HepG2 (cell line): ENCODE measurements around the gene TEX14. TPM values are rescaled to one million over a fixed set of nuclear protein-coding genes. Genes with fewer than 3 reads are reported as not detected.

Experiments used
- ATAC-seq: fragments of 200-7000 bp; cut with Tn5 transposase; 3 replicates; pipeline ENCODE4 v1.9.1; 2020; ENCODE audit warnings: mild to moderate bottlenecking, moderate library complexity
- BruUV-seq: library from RNA; stranded (reverse); fragments of 400-500 nt; replicated peaks from 2 replicates; lab custom pipeline; 2021; lab: Mats Ljungman, UMichigan
- CTCF ChIA-PET: fragments of 300-600 bp; formaldehyde crosslinking; extraction: SDS; loops from one replicate; lab custom pipeline; 2021; ENCODE audit warnings: low total read pairs, inconsistent platforms, low intra/inter-chr PET ratio; lab: Yijun Ruan, JAX
- POLR2A ChIA-PET: fragments of 350-600 bp; sonication (Branson Sonifier 250); formaldehyde crosslinking; loops from one replicate; lab custom pipeline; 2020; ENCODE audit warnings: antibody characterized with exemption, inconsistent platforms; lab: Yijun Ruan, JAX
- DNase-seq: peaks from one replicate; pipeline ENCODE4 v3.0.0-alpha.2; 2015; ENCODE audit warnings: low spot score
- FAIRE-seq: peaks from 3 replicates; lab custom pipeline; 2011; peaks lifted over from hg19 to GRCh38; lab: Jason Lieb, UNC
- H2AFZ ChIP-seq: one replicate; pipeline ENCODE4 v1.6.1; 2011; ENCODE audit warnings: low read length, inconsistent platforms
- H3K27ac ChIP-seq: fragments of 300-600 bp; 3 replicates; pipeline ENCODE4 v1.8.0; 2011; ENCODE audit warnings: mixed run types, mild to moderate bottlenecking, mixed read lengths, low read length, inconsistent platforms; ENCODE audit not compliant: insufficient read depth; ENCODE audit errors: extremely low read length
- H3K27me3 ChIP-seq, 2 experiments: fragments of 200-600 bp in 1 of 2; 2 replicates in 1 of 2; 3 replicates in 1 of 2; pipeline versions ENCODE4 v1.6.0 to v1.8.0; 2011; ENCODE audit warnings: low read length in 2 of 2, mild to moderate bottlenecking in 2 of 2, moderate library complexity in 2 of 2, inconsistent platforms in 1 of 2; ENCODE audit not compliant: insufficient read depth in 2 of 2, control insufficient read depth in 1 of 2
- H3K36me3 ChIP-seq, 2 experiments: fragments of 200-600 bp in 1 of 2; replicated peaks in 1 of 2; 2 replicates in 1 of 2; 3 replicates in 1 of 2; pipeline versions ENCODE4 v1.5.1 to v1.8.0; 2011; ENCODE audit warnings: low read length in 2 of 2, inconsistent platforms in 1 of 2; ENCODE audit not compliant: insufficient read depth in 2 of 2, control insufficient read depth in 1 of 2
- H3K4me1 ChIP-seq: 2 replicates; pipeline ENCODE4 v1.5.1; 2012; ENCODE audit warnings: low read length, inconsistent platforms; ENCODE audit not compliant: insufficient read depth
- H3K4me2 ChIP-seq: 2 replicates; pipeline ENCODE4 v1.6.0; 2011; ENCODE audit warnings: low read depth, low read length, inconsistent platforms
- H3K4me3 ChIP-seq, 3 experiments: fragments of 200-600 bp in 1 of 3; sonication (generic), shearing (Covaris generic) in 1 of 3; replicated peaks in 1 of 3; 2 replicates each; pipeline ENCODE4 v1.5.1; 2011 to 2016; ENCODE audit warnings: low read length in 3 of 3, inconsistent platforms in 2 of 3, low read depth in 2 of 3, mild to moderate bottlenecking in 2 of 3, control low read depth in 1 of 3, mixed read lengths in 1 of 3; ENCODE audit not compliant: insufficient read depth in 1 of 3
- H3K79me2 ChIP-seq: one replicate; pipeline ENCODE4 v1.6.1; 2011; ENCODE audit warnings: low read length, inconsistent platforms; ENCODE audit not compliant: insufficient read depth
- H3K9ac ChIP-seq: 2 replicates; pipeline ENCODE4 v1.6.0; 2011; ENCODE audit warnings: mild to moderate bottlenecking, low read depth, low read length, inconsistent platforms; ENCODE audit not compliant: insufficient read depth
- H3K9me3 ChIP-seq: 2 replicates; pipeline ENCODE4 v1.5.1; 2012; ENCODE audit warnings: mild to moderate bottlenecking, low read length
- H4K20me1 ChIP-seq: 2 replicates; pipeline ENCODE4 v1.6.0; 2011; ENCODE audit warnings: inconsistent platforms, mild to moderate bottlenecking, low read length, moderate library complexity; ENCODE audit not compliant: insufficient read depth
- FIP1L1 ChIP-seq: fragments of 200-400 bp; formaldehyde crosslinking; IDR thresholded peaks from 2 replicates; pipeline ENCODE4 v1.6.1; 2018; ENCODE audit warnings: low read depth, mild to moderate bottlenecking, low read length, moderate library complexity, borderline replicate concordance; ENCODE audit not compliant: insufficient read depth
- FOXK2 ChIP-seq: fragments of 450-650 bp; IDR thresholded peaks from 2 replicates; pipeline ENCODE4 v1.6.1; 2016
- PAX8 ChIP-seq: sonication (generic); formaldehyde crosslinking; IDR thresholded peaks from 2 replicates; pipeline ENCODE4 v1.8.0; 2022; ENCODE audit warnings: mild to moderate bottlenecking, missing genetic modification reagents, borderline replicate concordance
- RFX5 ChIP-seq: IDR thresholded peaks from 2 replicates; pipeline ENCODE4 v1.6.1; 2011; ENCODE audit warnings: low read depth, low read length, improper control_type of control experiment
- RORA ChIP-seq: sonication (generic); formaldehyde crosslinking; IDR thresholded peaks from 2 replicates; pipeline ENCODE4 v1.5.0; 2020; ENCODE audit warnings: mild to moderate bottlenecking, missing genetic modification reagents, moderate library complexity
- TP53 ChIP-seq: sonication (generic); formaldehyde crosslinking; conservative IDR thresholded peaks from 2 replicates; pipeline ENCODE4 v1.4.0; 2020; ENCODE audit warnings: missing genetic modification reagents
- ZFP62 ChIP-seq: sonication (generic); formaldehyde crosslinking; IDR thresholded peaks from 2 replicates; pipeline ENCODE4 v1.4.0; 2020; ENCODE audit warnings: missing genetic modification reagents
- ZNF326 ChIP-seq: sonication (generic); formaldehyde crosslinking; IDR thresholded peaks from 2 replicates; pipeline ENCODE4 v1.4.0; 2020; ENCODE audit warnings: missing genetic modification reagents, borderline replicate concordance
- WGBS: methylation state at CpG from one replicate; pipeline ENCODE4 v1.1.6; 2017; ENCODE audit warnings: low lambda C conversion rate; 5-methylcytosine and 5-hydroxymethylcytosine counted together
- in situ Hi-C: cut with HindIII; loops from 2 replicates; pipeline ENCODE4 v1.10.0; 2017; ENCODE audit warnings: low pct_unique_long_range_greater_than_20kb; ENCODE audit not compliant: extremely low pct_ligation_motif_present
- intact Hi-C: fragments of 100-400 bp; cut with micrococcal nuclease; formaldehyde crosslinking; loops from one replicate; pipeline ENCODE4 v1.10.0; 2022; ENCODE audit not compliant: unreplicated experiment
- polyA plus RNA-seq, 8 experiments: library from polyadenylated mRNA; depleted of rRNA in 3 of 8; stranded (reverse) in 7 of 8; unstranded in 1 of 8; fragments of >200 nt; fragmentation: Illumina TruSeq in 4 of 8; extraction: Trizol in 4 of 8; gene quantifications; 2 replicates each; pipeline versions ENCODE4 v1.2.1 to v1.2.3, GENCODE V29; 2011 to 2016; ENCODE audit warnings: low read depth in 4 of 8, missing spikeins in 1 of 8, mixed read lengths in 1 of 8; ENCODE audit not compliant: insufficient read depth in 1 of 8
- total RNA-seq, 5 experiments: library from RNA; depleted of rRNA; stranded (reverse); fragments of >200 nt; fragmentation: Illumina TruSeq; extraction: Trizol; gene quantifications; 2 replicates each; pipeline ENCODE4 v1.2.3, GENCODE V29; 2016; ENCODE audit warnings: low read depth in 1 of 5
- TF ChIP-seq, protein P1 (sequence below): sonication (generic); formaldehyde crosslinking; conservative IDR thresholded peaks from 2 replicates; pipeline ENCODE4 v1.5.0; 2020; ENCODE audit warnings: missing genetic modification reagents
- TF ChIP-seq, protein P2 (sequence below): sonication (generic); formaldehyde crosslinking; IDR thresholded peaks from 2 replicates; pipeline ENCODE4 v1.5.0; 2020; ENCODE audit warnings: mild to moderate bottlenecking, missing genetic modification reagents, moderate library complexity

Gene TEX14
- total and polyA plus RNA-seq, 2 of the 13 experiments (the other 11 are each of a cell fraction or from before 2014, with no cell fraction given): 0.04 to 0.07 TPM

DNA sequence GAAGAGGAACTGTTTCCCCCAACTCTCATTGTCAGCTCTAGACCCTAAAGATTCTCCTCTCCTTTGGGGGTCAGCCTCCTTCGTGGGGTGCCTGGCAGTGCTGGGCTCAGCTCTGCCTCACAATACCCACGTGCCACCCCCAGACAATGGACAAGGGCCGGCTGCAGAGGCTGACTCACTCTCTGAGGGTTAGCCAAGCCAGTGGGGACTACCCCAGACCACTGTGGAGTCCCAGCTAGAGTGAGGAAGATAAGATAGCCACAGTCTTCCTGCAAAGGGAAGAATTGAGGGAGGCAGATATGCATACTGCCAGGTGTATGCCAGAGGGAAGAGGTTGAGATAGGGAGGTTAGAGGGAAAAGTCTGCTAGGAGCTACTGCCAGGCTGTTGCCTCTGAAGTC is 163.9 kb downstream of the TEX14 start (continued):
- TF ChIP-seq, protein P1, sequence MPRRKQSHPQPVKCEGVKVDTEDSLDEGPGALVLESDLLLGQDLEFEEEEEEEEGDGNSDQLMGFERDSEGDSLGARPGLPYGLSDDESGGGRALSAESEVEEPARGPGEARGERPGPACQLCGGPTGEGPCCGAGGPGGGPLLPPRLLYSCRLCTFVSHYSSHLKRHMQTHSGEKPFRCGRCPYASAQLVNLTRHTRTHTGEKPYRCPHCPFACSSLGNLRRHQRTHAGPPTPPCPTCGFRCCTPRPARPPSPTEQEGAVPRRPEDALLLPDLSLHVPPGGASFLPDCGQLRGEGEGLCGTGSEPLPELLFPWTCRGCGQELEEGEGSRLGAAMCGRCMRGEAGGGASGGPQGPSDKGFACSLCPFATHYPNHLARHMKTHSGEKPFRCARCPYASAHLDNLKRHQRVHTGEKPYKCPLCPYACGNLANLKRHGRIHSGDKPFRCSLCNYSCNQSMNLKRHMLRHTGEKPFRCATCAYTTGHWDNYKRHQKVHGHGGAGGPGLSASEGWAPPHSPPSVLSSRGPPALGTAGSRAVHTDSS (CRISPR knock-in tag): no peak
- TF ChIP-seq FIP1L1: no peak
- no peak for TF ChIP-seq TP53 (CRISPR knock-in tag)
- TF ChIP-seq, all 625 proteins: peak for 0

DNA sequence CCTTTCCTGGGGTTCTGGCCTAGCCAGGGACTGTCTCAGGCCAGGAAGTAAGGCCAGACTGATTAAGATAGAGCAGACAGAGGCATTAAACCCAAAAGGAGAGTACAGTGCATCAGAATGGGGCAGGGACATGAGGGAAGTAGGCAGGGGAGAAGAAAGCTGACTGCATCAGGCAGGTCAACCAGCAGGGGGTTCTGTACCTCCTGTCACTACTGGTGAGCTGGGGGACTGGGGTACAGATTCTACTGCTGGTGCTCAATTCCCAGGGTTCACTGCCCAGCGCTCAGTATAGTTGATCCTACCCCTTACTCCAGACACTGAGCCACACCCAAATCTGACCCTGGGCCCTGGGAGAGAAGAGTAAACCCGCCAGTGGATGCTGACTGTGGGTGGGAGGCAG is 164.5 kb downstream of the TEX14 start:
- DNase-seq (no peak), FAIRE-seq (no peak), ATAC-seq (peak; percentile 47)
- in situ Hi-C loops: no loop called here
- Histone ChIP-seq H3K9me3 (no peaks in the 10 kb centered on the region), H3K36me3 (no peaks in the 10 kb centered on the region), H3K9ac (no peak overlapping the region), H3K79me2 (no peaks in the 10 kb centered on the region), H2AFZ (no peak overlapping the region), H3K4me3 (no peak overlapping the region), H3K4me2 (no peak overlapping the region), H3K27me3 (peaks cover 7 to 34% of the 10 kb centered on the region in 2 experiments; a peak in 3 of 5 replicates), H3K27ac (no peak overlapping the region), H3K4me1 (peaks cover 29% of the 10 kb centered on the region), H4K20me1 (no peaks in the 10 kb centered on the region)
- TF ChIP-seq FOXK2 (no peak), ZNF326 (CRISPR knock-in tag) (no peak), PAX8 (CRISPR knock-in tag) (no peak), RFX5 (no peak), RORA (CRISPR knock-in tag) (no peak), ZFP62 (no peak)
- TF ChIP-seq, protein P2, sequence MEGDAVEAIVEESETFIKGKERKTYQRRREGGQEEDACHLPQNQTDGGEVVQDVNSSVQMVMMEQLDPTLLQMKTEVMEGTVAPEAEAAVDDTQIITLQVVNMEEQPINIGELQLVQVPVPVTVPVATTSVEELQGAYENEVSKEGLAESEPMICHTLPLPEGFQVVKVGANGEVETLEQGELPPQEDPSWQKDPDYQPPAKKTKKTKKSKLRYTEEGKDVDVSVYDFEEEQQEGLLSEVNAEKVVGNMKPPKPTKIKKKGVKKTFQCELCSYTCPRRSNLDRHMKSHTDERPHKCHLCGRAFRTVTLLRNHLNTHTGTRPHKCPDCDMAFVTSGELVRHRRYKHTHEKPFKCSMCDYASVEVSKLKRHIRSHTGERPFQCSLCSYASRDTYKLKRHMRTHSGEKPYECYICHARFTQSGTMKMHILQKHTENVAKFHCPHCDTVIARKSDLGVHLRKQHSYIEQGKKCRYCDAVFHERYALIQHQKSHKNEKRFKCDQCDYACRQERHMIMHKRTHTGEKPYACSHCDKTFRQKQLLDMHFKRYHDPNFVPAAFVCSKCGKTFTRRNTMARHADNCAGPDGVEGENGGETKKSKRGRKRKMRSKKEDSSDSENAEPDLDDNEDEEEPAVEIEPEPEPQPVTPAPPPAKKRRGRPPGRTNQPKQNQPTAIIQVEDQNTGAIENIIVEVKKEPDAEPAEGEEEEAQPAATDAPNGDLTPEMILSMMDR (CRISPR knock-in tag): peak; percentile 34
- WGBS: 33% methylated on average over 2 of the region's 2 CpGs
- BruUV-seq: no TSS peak
- ChIA-PET CTCF (interaction anchor here (0.8 kb wide), 1 partner anchor 50 kb away, joined by 3 read pairs; no protein-coding TSS in a partner anchor), POLR2A (interaction anchor here (2.1 to 3.0 kb wide), 2 partner anchors 9 to 104 kb away, joined by 7 to 9 read pairs; no protein-coding TSS in a partner anchor)
- intact Hi-C loops: no loop called here
